HCT116 (cell line): Measurements from ENCODE around the gene HLA-DOA.

Experiments
- CEBPB ChIP-seq: IDR thresholded peaks from 2 replicates; pipeline ENCODE4 v1.6.1; 2012; ENCODE audit warnings: low read depth
- CTCF ChIP-seq, 3 experiments: fragments of 200-600 bp in 1 of 3; sonication (generic) in 1 of 3; IDR thresholded peaks in 2 of 3; conservative IDR thresholded peaks in 1 of 3; 2 replicates each; pipeline ENCODE4 v1.5.1; 2012 to 2017; ENCODE audit warnings: low read depth in 2 of 3, low read length in 2 of 3, antibody characterized with exemption in 1 of 3, borderline replicate concordance in 1 of 3, control low read depth in 1 of 3, mild to moderate bottlenecking in 1 of 3, mixed read lengths in 1 of 3, mixed run types in 1 of 3, moderate library complexity in 1 of 3; ENCODE audit not compliant: insufficient read depth in 1 of 3
- EGR1 ChIP-seq: IDR thresholded peaks from 2 replicates; pipeline ENCODE4 v1.6.1; 2012; ENCODE audit warnings: low read depth
- ELF1 ChIP-seq: IDR thresholded peaks from 2 replicates; pipeline ENCODE4 v1.6.1; 2012; ENCODE audit warnings: low read depth, borderline replicate concordance
- EZH2 ChIP-seq: fragments of 200-600 bp; sonication (generic); IDR thresholded peaks from 2 replicates; pipeline ENCODE4 v1.6.1; 2017; ENCODE audit warnings: antibody characterized with exemption, mixed run types
- EZH2phosphoT487 ChIP-seq: fragments of 200-600 bp; IDR thresholded peaks from 2 replicates; pipeline ENCODE4 v1.6.1; 2018; ENCODE audit warnings: antibody characterized with exemption, borderline replicate concordance
- FOSL1 ChIP-seq: IDR thresholded peaks from 2 replicates; pipeline ENCODE4 v1.6.1; 2012; ENCODE audit warnings: low read depth
- MAX ChIP-seq: IDR thresholded peaks from 2 replicates; pipeline ENCODE4 v1.6.1; 2012
- POLR2A ChIP-seq: IDR thresholded peaks from 2 replicates; pipeline ENCODE4 v1.7.0; 2011; ENCODE audit warnings: borderline replicate concordance; ENCODE audit not compliant: insufficient read depth, insufficient read length; ENCODE audit errors: extremely low read depth
- POLR2AphosphoS5 ChIP-seq: IDR thresholded peaks from 2 replicates; pipeline ENCODE4 v1.6.1; 2011; ENCODE audit warnings: mild to moderate bottlenecking, low read depth, low read length, moderate library complexity
- SP1 ChIP-seq: IDR thresholded peaks from 2 replicates; pipeline ENCODE4 v1.6.1; 2012; ENCODE audit warnings: low read depth
- TCF7L2 ChIP-seq: IDR thresholded peaks from 2 replicates; pipeline ENCODE4 v1.7.0; 2011; ENCODE audit warnings: borderline replicate concordance, inconsistent platforms; ENCODE audit not compliant: insufficient read depth, insufficient read length; ENCODE audit errors: extremely low read depth
- TF ChIP-seq, protein P1 (sequence below): IDR thresholded peaks from 2 replicates; pipeline ENCODE4 v1.6.1; 2012
- TF ChIP-seq, protein P2 (sequence below): IDR thresholded peaks from 2 replicates; pipeline ENCODE4 v1.6.1; 2012; ENCODE audit warnings: low read depth

- TF ChIP-seq CTCF (IDR thresholded peaks at IDR 0.05 in 2 of 3, conservative IDR thresholded peaks at IDR 0.05 in 1 of 3; ENCODE audit: borderline replicate concordance in 1 of 3, insufficient read depth in 1 of 3, low read depth in 2 of 3, low read length in 2 of 3), result no peak
- no peak for TF ChIP-seq MAX
- TF ChIP-seq ELF1, result no peak
- no peak for TF ChIP-seq POLR2AphosphoS5
- TF ChIP-seq EZH2, result no peak
- TF ChIP-seq SP1, result no peak
- TF ChIP-seq POLR2A, result no peak
- TF ChIP-seq, protein P1, sequence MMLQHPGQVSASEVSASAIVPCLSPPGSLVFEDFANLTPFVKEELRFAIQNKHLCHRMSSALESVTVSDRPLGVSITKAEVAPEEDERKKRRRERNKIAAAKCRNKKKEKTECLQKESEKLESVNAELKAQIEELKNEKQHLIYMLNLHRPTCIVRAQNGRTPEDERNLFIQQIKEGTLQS, result no peak
- no peak for TF ChIP-seq FOSL1
- TF ChIP-seq TCF7L2, result no peak
- TF ChIP-seq EGR1, result no peak
- TF ChIP-seq, protein P2, sequence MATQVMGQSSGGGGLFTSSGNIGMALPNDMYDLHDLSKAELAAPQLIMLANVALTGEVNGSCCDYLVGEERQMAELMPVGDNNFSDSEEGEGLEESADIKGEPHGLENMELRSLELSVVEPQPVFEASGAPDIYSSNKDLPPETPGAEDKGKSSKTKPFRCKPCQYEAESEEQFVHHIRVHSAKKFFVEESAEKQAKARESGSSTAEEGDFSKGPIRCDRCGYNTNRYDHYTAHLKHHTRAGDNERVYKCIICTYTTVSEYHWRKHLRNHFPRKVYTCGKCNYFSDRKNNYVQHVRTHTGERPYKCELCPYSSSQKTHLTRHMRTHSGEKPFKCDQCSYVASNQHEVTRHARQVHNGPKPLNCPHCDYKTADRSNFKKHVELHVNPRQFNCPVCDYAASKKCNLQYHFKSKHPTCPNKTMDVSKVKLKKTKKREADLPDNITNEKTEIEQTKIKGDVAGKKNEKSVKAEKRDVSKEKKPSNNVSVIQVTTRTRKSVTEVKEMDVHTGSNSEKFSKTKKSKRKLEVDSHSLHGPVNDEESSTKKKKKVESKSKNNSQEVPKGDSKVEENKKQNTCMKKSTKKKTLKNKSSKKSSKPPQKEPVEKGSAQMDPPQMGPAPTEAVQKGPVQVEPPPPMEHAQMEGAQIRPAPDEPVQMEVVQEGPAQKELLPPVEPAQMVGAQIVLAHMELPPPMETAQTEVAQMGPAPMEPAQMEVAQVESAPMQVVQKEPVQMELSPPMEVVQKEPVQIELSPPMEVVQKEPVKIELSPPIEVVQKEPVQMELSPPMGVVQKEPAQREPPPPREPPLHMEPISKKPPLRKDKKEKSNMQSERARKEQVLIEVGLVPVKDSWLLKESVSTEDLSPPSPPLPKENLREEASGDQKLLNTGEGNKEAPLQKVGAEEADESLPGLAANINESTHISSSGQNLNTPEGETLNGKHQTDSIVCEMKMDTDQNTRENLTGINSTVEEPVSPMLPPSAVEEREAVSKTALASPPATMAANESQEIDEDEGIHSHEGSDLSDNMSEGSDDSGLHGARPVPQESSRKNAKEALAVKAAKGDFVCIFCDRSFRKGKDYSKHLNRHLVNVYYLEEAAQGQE, result no peak
- no peak for TF ChIP-seq EZH2phosphoT487
- no peak for TF ChIP-seq CEBPB
Measured at GRCh38 chr6:32975886-32976285, 33.5 kb downstream of the HLA-DOA start.
